Heart left ventricle (tissue), 16 donors: ENCODE measurements around the gene CERS1. TPM values are rescaled to one million over a fixed set of nuclear protein-coding genes. Genes with fewer than 3 reads are reported as not detected.

Experiments
- ATAC-seq, 4 donors: fragments of 200-7000 bp; cut with Tn5 transposase; one replicate each; pipeline ENCODE4 v1.9.1; 2020 to 2022; ENCODE audit warnings: moderate library complexity in 4 of 4, mild to moderate bottlenecking in 3 of 4, moderate number of reproducible peaks in 1 of 4
- DNase-seq, 5 donors: peaks; one replicate each; pipeline ENCODE4 v3.0.0-alpha.2; 2020
- H3K27ac ChIP-seq, 12 donors: fragments of 200-600 bp; sonication (generic) in 4 of 12; one replicate each; pipeline versions ENCODE4 v1.5.0 to v1.8.0; 2016 to 2022; ENCODE audit warnings: mild to moderate bottlenecking in 2 of 12
- H3K27me3 ChIP-seq, 9 donors: fragments of 200-600 bp; sonication (generic) in 2 of 9; one replicate each; pipeline versions ENCODE4 v1.5.1 to v1.8.0; 2016 to 2022; ENCODE audit warnings: mild to moderate bottlenecking in 3 of 9
- H3K36me3 ChIP-seq, 9 donors: fragments of 200-600 bp; sonication (generic) in 2 of 9; one replicate each; pipeline versions ENCODE4 v1.5.0 to v1.8.0; 2018 to 2022; ENCODE audit warnings: mild to moderate bottlenecking in 2 of 9
- H3K4me1 ChIP-seq, 12 donors: fragments of 200-600 bp; sonication (generic) in 4 of 12; one replicate each; pipeline versions ENCODE4 v1.5.0 to v1.8.0; 2016 to 2022; ENCODE audit warnings: mild to moderate bottlenecking in 3 of 12
- H3K4me3 ChIP-seq, 12 donors: fragments of 200-600 bp; sonication (generic) in 4 of 12; one replicate each; pipeline versions ENCODE4 v1.5.0 to v1.8.0; 2017 to 2022; ENCODE audit warnings: mild to moderate bottlenecking in 9 of 12, moderate library complexity in 4 of 12
- H3K9me3 ChIP-seq, 12 donors: fragments of 200-600 bp; sonication (generic) in 4 of 12; one replicate each; pipeline versions ENCODE4 v1.5.0 to v1.8.0; 2016 to 2022; ENCODE audit warnings: mild to moderate bottlenecking in 1 of 12
- CTCF ChIP-seq, 12 donors: fragments of 200-600 bp; sonication (generic) in 4 of 12; IDR thresholded peaks; one replicate each; pipeline versions ENCODE4 v1.5.0 to v1.8.0; 2018 to 2022; ENCODE audit warnings: antibody characterized with exemption in 12 of 12, mild to moderate bottlenecking in 5 of 12
- POLR2A ChIP-seq, 2 donors: fragments of 450-650 bp; IDR thresholded peaks; one replicate each; pipeline ENCODE4 v1.6.1; 2017; ENCODE audit warnings: antibody characterized with exemption in 2 of 2, mild to moderate bottlenecking in 2 of 2, moderate library complexity in 2 of 2
- WGBS, 4 donors: extraction: QIAGEN DNeasy Blood & Tissue Kit in 2 of 4; methylation state at CpG; one replicate each; pipeline versions ENCODE4 v1.1.5 to v1.1.7; 2013 to 2018; 5-methylcytosine and 5-hydroxymethylcytosine counted together
- intact Hi-C, 10 donors: fragments of 100-400 bp; cut with DNase I; formaldehyde crosslinking; loops; one replicate each; pipeline versions ENCODE4 v1.11.1 to v1.14.2; 2022
- polyA plus RNA-seq, 2 donors: library from polyadenylated mRNA; stranded (reverse); fragments of 200-250 nt; gene quantifications; one replicate each; pipeline ENCODE4 v1.2.3, GENCODE V29; 2013
- total RNA-seq, 9 donors: library from RNA; depleted of rRNA in 2 of 9; stranded (reverse); fragments of >200 nt in 2 of 9; fragmentation: NEBNext Ultra II Directional in 3 of 9; extraction: Animal tissue kit (Norgen Biotek cat#: 25700) in 3 of 9; gene quantifications; one replicate each; pipeline versions ENCODE4 v1.1.0 to v1.2.4, GENCODE V29; 2016 to 2023
- donor health status: ischemic (EF 13 %, LVEDD 7.1; RV severe dilation, severe dysfunction).
- donor health status: healthy with polysubstance abuse.
- donor health status: DM: no; HTN: yes; CAD: no.
- donor health status: DM: no; HTN: no; CAD: no.
- donor health status: ischemic (EF 25% LVEDD 6.9; RV normal size, moderate dysfunction).
- donor health status: ischemic (EF 25% LVEDD 5.7; RV mildly dilated, moderate dysfunction).
- donor health status: healthy.
- donor health status: DM: yes; HTN: yes; CAD: no.
- donor health status: ischemic (EF 35%, LVEDD 5.7; RV mildly dilated, moderate dysfunction).
- donor health status: nonischemic (EF 11% LVEDD 7.7; RV severe dilation, severe dysfunction).
- donor health status: DM: yes; HTN: yes; CAD: no.
- donor health status: PGD.
- donor health status: ischemic (EF 29% LVEDD 5.4; RV normal size, mild dysfunction).
- donor health status: nonischemic (EF 23%, LVEDD 6.1; RV moderate dilation, normal function).

The CERS1 gene
- total and polyA plus RNA-seq, 11 donors, result 0.21 to 2.1 (median 0.52) TPM

GRCh38 chr19:18899624-18900560, 3.9 kb upstream of the CERS1 start:
- no peak for ATAC-seq
- no peak overlapping the region for H3K27ac ChIP-seq
- no peak overlapping the region for H3K4me3 ChIP-seq
- no peaks in the 10 kb centered on the region for H3K9me3 ChIP-seq
- WGBS, 4 donors, result 90 to 94% (median 91%) methylated on average over 16 to 20 of the region's 20 CpGs
- no peak for DNase-seq
- TF ChIP-seq POLR2A (IDR thresholded peaks at IDR 0.05) (no peak), CTCF (IDR thresholded peaks at IDR 0.05) (no peak)
- intact Hi-C loops, result loop anchor here in 2 of 10 donors (10.0 kb wide), 1 partner anchor 85 kb away; no protein-coding TSS in a partner anchor
- peaks cover 0 to 16% (median 7%) of the 10 kb centered on the region in 12 donors for H3K4me1 ChIP-seq
- H3K27me3 ChIP-seq, result peaks cover 0 to 15% (median 4%) of the 10 kb centered on the region in 9 donors
- peaks cover 0 to 52% (median 30%) of the 10 kb centered on the region in 9 donors for H3K36me3 ChIP-seq

GRCh38 chr19:18898607-18899408, 2.9 kb upstream of the CERS1 start:
- DNase-seq (no peak), ATAC-seq (no peak)
- Histone ChIP-seq H3K4me1 (peaks cover 0 to 27% (median 13%) of the 10 kb centered on the region in 12 donors), H3K27ac (no peak overlapping the region), H3K4me3 (no peak overlapping the region), H3K36me3 (peaks cover 0 to 41% (median 25%) of the 10 kb centered on the region in 9 donors), H3K9me3 (no peaks in the 10 kb centered on the region), H3K27me3 (peaks cover 0 to 24% (median 12%) of the 10 kb centered on the region in 9 donors)
- TF ChIP-seq CTCF (IDR thresholded peaks at IDR 0.05), result no peak
- intact Hi-C loops, result loop anchor here in 2 of 10 donors (10.0 kb wide), 1 partner anchor 86 kb away; no protein-coding TSS in a partner anchor
- 77 to 100% (median 83%) methylated on average over 8 to 18 of the region's 18 CpGs for WGBS, 4 donors

GRCh38 chr19:18898081-18898606, 2.2 kb upstream of the CERS1 start:
- TF ChIP-seq CTCF (IDR thresholded peaks at IDR 0.05) (no peak), POLR2A (IDR thresholded peaks at IDR 0.05) (no peak)
- peaks cover 0 to 33% (median 13%) of the 10 kb centered on the region in 12 donors for H3K4me1 ChIP-seq
- peaks cover 0 to 34% (median 25%) of the 10 kb centered on the region in 9 donors for H3K36me3 ChIP-seq
- intact Hi-C loops, result loop anchor here in 2 of 10 donors (10.0 kb wide), 1 partner anchor 87 kb away; no protein-coding TSS in a partner anchor
- ATAC-seq (no peak), DNase-seq (no peak)
- no peaks in the 10 kb centered on the region for H3K9me3 ChIP-seq
- WGBS, 4 donors, result 57 to 72% (median 63%) methylated on average over 7 to 18 of the region's 18 CpGs
- peaks cover 0 to 26% (median 12%) of the 10 kb centered on the region in 9 donors for H3K27me3 ChIP-seq
- H3K27ac ChIP-seq, result no peak overlapping the region
- no peak overlapping the region for H3K4me3 ChIP-seq
